HL-60 (cell line): ENCODE results near the gene PRPH2.

Experiments
- DNase-seq, 2 experiments: peaks; one replicate each; pipeline ENCODE4 v3.0.0-alpha.2; 2010 to 2020; ENCODE audit warnings: low read depth in 1 of 2, low spot score in 1 of 2
- H3K27ac ChIP-seq: fragments of 250-450 bp; sonication (Bioruptor Pico); replicated peaks from 2 replicates; pipeline ENCODE4 v1.5.1; 2020; ENCODE audit warnings: mild to moderate bottlenecking, moderate library complexity
- H3K27me3 ChIP-seq: fragments of 250-450 bp; sonication (Bioruptor Pico); 2 replicates; pipeline ENCODE4 v1.5.1; 2021; ENCODE audit warnings: mild to moderate bottlenecking, moderate library complexity; ENCODE audit not compliant: insufficient read depth, poor library complexity, severe bottlenecking
- H3K4me3 ChIP-seq: replicated peaks from 2 replicates; pipeline ENCODE4 v1.5.1; 2011; ENCODE audit warnings: mild to moderate bottlenecking, control low read depth, low read length; ENCODE audit not compliant: insufficient read depth
- GABPA ChIP-seq: IDR thresholded peaks from 2 replicates; pipeline ENCODE4 v1.6.1; 2012; ENCODE audit warnings: low read depth
- POLR2AphosphoS5 ChIP-seq: IDR thresholded peaks from 2 replicates; pipeline ENCODE4 v1.6.1; 2012; ENCODE audit warnings: low read depth
- SPI1 ChIP-seq: IDR thresholded peaks from 2 replicates; pipeline ENCODE4 v1.6.1; 2012; ENCODE audit warnings: low read depth, mild to moderate bottlenecking, borderline replicate concordance
- TF ChIP-seq, protein P1 (sequence below): IDR thresholded peaks from one replicate; pipeline ENCODE4 v1.5.1; 2011; ENCODE audit warnings: low read length, control low read depth, inconsistent platforms; ENCODE audit not compliant: insufficient read depth
- TF ChIP-seq, protein P2 (sequence below): IDR thresholded peaks from 2 replicates; pipeline ENCODE4 v1.6.1; 2012; ENCODE audit warnings: low read depth; ENCODE audit not compliant: insufficient replicate concordance

The PRPH2 gene

DNA sequence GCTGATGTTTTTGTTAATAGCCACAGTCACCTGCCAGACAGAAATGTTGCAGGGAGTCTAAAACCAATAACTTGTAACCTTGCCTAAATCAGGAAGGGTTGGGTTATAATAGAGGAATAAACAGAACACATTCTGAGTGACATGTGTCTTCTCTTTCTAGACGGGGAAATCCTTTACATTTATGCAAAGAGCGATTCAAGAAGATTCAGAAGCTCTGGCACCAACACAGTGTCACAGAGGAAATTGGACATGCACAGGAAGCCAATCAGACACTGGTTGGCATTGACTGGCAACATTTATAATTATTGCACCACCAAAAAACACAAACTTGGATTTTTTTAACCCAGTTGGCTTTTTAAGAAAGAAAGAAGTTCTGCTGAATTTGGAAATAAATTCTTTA, 31.5 kb downstream of the PRPH2 start:
- no peak for DNase-seq
- no peaks in the 10 kb centered on the region for H3K27me3 ChIP-seq

DNA sequence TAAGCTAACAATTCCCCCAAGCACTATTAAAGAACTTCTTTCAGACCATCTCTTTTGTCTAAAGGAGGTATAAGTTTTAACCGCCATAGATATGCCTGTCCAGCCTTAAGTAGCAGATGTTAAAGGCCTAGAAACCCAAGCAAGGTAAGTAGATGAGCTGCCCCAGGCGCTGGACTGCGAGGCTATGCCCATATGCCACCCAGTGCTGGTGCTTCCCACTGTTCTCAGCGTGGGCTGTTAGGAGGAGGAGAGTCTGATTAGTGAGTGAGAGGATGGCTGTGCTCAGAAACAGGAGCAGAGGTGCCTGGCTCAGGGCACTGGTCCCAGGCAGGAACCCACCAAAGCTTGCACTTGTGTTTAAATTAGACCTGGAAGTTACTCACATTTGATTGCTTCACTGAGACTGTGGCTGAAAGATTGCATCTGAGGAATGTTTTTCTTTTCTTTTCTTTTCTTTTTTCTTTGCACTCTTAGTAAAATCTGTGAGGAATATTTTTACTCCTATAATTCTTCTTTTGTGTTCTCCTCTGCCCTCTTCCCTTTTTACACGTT, 32.2 kb downstream of the PRPH2 start:
- TF ChIP-seq POLR2AphosphoS5: no peak
- no peak for TF ChIP-seq SPI1
- TF ChIP-seq, protein P1, sequence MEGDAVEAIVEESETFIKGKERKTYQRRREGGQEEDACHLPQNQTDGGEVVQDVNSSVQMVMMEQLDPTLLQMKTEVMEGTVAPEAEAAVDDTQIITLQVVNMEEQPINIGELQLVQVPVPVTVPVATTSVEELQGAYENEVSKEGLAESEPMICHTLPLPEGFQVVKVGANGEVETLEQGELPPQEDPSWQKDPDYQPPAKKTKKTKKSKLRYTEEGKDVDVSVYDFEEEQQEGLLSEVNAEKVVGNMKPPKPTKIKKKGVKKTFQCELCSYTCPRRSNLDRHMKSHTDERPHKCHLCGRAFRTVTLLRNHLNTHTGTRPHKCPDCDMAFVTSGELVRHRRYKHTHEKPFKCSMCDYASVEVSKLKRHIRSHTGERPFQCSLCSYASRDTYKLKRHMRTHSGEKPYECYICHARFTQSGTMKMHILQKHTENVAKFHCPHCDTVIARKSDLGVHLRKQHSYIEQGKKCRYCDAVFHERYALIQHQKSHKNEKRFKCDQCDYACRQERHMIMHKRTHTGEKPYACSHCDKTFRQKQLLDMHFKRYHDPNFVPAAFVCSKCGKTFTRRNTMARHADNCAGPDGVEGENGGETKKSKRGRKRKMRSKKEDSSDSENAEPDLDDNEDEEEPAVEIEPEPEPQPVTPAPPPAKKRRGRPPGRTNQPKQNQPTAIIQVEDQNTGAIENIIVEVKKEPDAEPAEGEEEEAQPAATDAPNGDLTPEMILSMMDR: no peak
- no peak for TF ChIP-seq GABPA
- TF ChIP-seq, protein P2, sequence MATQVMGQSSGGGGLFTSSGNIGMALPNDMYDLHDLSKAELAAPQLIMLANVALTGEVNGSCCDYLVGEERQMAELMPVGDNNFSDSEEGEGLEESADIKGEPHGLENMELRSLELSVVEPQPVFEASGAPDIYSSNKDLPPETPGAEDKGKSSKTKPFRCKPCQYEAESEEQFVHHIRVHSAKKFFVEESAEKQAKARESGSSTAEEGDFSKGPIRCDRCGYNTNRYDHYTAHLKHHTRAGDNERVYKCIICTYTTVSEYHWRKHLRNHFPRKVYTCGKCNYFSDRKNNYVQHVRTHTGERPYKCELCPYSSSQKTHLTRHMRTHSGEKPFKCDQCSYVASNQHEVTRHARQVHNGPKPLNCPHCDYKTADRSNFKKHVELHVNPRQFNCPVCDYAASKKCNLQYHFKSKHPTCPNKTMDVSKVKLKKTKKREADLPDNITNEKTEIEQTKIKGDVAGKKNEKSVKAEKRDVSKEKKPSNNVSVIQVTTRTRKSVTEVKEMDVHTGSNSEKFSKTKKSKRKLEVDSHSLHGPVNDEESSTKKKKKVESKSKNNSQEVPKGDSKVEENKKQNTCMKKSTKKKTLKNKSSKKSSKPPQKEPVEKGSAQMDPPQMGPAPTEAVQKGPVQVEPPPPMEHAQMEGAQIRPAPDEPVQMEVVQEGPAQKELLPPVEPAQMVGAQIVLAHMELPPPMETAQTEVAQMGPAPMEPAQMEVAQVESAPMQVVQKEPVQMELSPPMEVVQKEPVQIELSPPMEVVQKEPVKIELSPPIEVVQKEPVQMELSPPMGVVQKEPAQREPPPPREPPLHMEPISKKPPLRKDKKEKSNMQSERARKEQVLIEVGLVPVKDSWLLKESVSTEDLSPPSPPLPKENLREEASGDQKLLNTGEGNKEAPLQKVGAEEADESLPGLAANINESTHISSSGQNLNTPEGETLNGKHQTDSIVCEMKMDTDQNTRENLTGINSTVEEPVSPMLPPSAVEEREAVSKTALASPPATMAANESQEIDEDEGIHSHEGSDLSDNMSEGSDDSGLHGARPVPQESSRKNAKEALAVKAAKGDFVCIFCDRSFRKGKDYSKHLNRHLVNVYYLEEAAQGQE: no peak
- no peak overlapping the region for H3K4me3 ChIP-seq
- H3K27me3 ChIP-seq: no peaks in the 10 kb centered on the region
- no peak overlapping the region for H3K27ac ChIP-seq
- no peak for DNase-seq

More for the DNA sequence above, 31.5 kb downstream of the PRPH2 start:
- Histone ChIP-seq H3K27ac (no peak overlapping the region), H3K4me3 (no peak overlapping the region)
- TF ChIP-seq POLR2AphosphoS5 (no peak), GABPA (no peak), SPI1 (no peak)
- TF ChIP-seq, protein P2: no peak
- TF ChIP-seq, protein P1: no peak

DNA sequence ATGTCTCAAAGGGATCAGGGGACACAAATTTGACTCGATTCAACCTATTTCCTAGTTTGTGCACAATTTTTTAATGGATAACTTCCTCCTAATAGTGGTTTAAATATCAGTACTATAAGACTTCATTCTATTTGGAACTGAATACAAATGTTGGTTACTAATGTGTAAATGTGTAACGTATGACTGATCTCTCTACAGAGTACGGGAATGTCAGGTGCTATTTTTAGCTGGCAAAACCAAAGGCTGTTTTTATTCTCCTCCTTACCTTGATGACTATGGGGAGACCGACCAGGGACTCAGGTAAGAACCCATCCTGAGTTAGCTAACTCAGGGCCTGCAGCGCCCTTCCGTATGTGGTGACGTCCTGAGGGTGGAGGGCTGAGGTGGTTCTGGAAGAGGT, 33.0 kb downstream of the PRPH2 start:
- TF ChIP-seq POLR2AphosphoS5: no peak
- TF ChIP-seq SPI1: no peak
- TF ChIP-seq, protein P2: no peak
- TF ChIP-seq GABPA: no peak
- TF ChIP-seq, protein P1: no peak
- Histone ChIP-seq H3K27me3 (no peaks in the 10 kb centered on the region), H3K4me3 (no peak overlapping the region), H3K27ac (no peak overlapping the region)
- no peak for DNase-seq
